Thymus (tissue), 11 donors: ENCODE measurements around the gene TCOF1. TPM values are rescaled to one million over a fixed set of nuclear protein-coding genes. Genes with fewer than 3 reads are reported as not detected.

Source experiments
- DNase-seq, 9 donors: peaks; one replicate each; pipeline ENCODE4 v3.0.0-alpha.2; 2013; ENCODE audit warnings: low spot score in 9 of 9, low read depth in 6 of 9, missing footprints in 1 of 9
- H3K27ac ChIP-seq, 2 donors: one replicate each; pipeline ENCODE4 v1.5.1; 2013; ENCODE audit warnings: control low read depth in 1 of 2, low read depth in 1 of 2, low read length in 1 of 2, mild to moderate bottlenecking in 1 of 2, moderate library complexity in 1 of 2
- H3K27me3 ChIP-seq, 2 donors: one replicate each; pipeline ENCODE4 v1.5.1; 2013; ENCODE audit warnings: low read length in 1 of 2; ENCODE audit not compliant: control insufficient read depth in 2 of 2, insufficient read depth in 1 of 2
- H3K36me3 ChIP-seq, 2 donors: one replicate each; pipeline ENCODE4 v1.5.1; 2013; ENCODE audit warnings: low read length in 1 of 2, mild to moderate bottlenecking in 1 of 2, moderate library complexity in 1 of 2; ENCODE audit not compliant: control insufficient read depth in 2 of 2, insufficient read depth in 2 of 2
- H3K4me1 ChIP-seq, 2 donors: one replicate each; pipeline ENCODE4 v1.5.1; 2013; ENCODE audit warnings: low read length in 2 of 2; ENCODE audit not compliant: control insufficient read depth in 2 of 2, insufficient read depth in 2 of 2
- H3K4me3 ChIP-seq, 2 donors: one replicate each; pipeline ENCODE4 v1.5.1; 2013; ENCODE audit warnings: low read length in 2 of 2, control low read depth in 1 of 2, mild to moderate bottlenecking in 1 of 2
- H3K9me3 ChIP-seq, 2 donors: one replicate each; pipeline ENCODE4 v1.5.1; 2013; ENCODE audit warnings: low read length in 1 of 2, mild to moderate bottlenecking in 1 of 2; ENCODE audit not compliant: control insufficient read depth in 2 of 2, insufficient read depth in 1 of 2
- WGBS: extraction: QIAGEN DNeasy Blood & Tissue Kit; methylation state at CpG from one replicate; pipeline ENCODE4 v1.1.7; 2013; 5-methylcytosine and 5-hydroxymethylcytosine counted together
- polyA plus RNA-seq: library from polyadenylated mRNA; stranded (reverse); fragments of 200-250 nt; gene quantifications from one replicate; pipeline ENCODE4 v1.2.3, GENCODE V29; 2013
- total RNA-seq: library from RNA; stranded (reverse); fragments of 120-200 nt; gene quantifications from one replicate; pipeline ENCODE4 v1.2.4, GENCODE V29; 2013
- donor health status: healthy.

The TCOF1 gene
- total and polyA plus RNA-seq, 2 donors: 17.7 to 18.2 TPM

- no peak for DNase-seq
- Histone ChIP-seq H3K4me3 (no peak overlapping the region), H3K27me3 (peaks cover 0 to 3% of the 10 kb centered on the region in 2 donors), H3K36me3 (no peaks in the 10 kb centered on the region), H3K27ac (no peak overlapping the region), H3K4me1 (peaks cover 0 to 3% of the 10 kb centered on the region in 2 donors), H3K9me3 (no peaks in the 10 kb centered on the region)
- 76% methylated on average over 6 of the region's 6 CpGs for WGBS
These were observed 43.4 kb upstream of the TCOF1 start for GRCh38 chr5:150313921-150314716.

GRCh38 chr5:150315245-150315644 lies 42.3 kb upstream of the TCOF1 start:
- Histone ChIP-seq H3K4me1 (peaks cover 0 to 6% of the 10 kb centered on the region in 2 donors), H3K27me3 (no peaks in the 10 kb centered on the region), H3K4me3 (no peak overlapping the region), H3K36me3 (no peaks in the 10 kb centered on the region), H3K9me3 (no peaks in the 10 kb centered on the region), H3K27ac (no peak overlapping the region)
- WGBS: 94% methylated on average over 4 of the region's 4 CpGs
- DNase-seq: no peak

- WGBS: 96% methylated on average over 3 of the region's 3 CpGs
- DNase-seq: no peak
- Histone ChIP-seq H3K36me3 (no peaks in the 10 kb centered on the region), H3K27me3 (no peaks in the 10 kb centered on the region), H3K4me1 (peaks cover 0 to 6% of the 10 kb centered on the region in 2 donors), H3K4me3 (no peak overlapping the region), H3K9me3 (no peaks in the 10 kb centered on the region), H3K27ac (no peak overlapping the region)
These were observed 41.2 kb upstream of the TCOF1 start for GRCh38 chr5:150316320-150316719.

GRCh38 chr5:150317048-150318003 lies 40.2 kb upstream of the TCOF1 start:
- 96% methylated on average over 11 of the region's 11 CpGs for WGBS
- DNase-seq: no peak
- Histone ChIP-seq H3K4me3 (no peak overlapping the region), H3K36me3 (no peaks in the 10 kb centered on the region), H3K27ac (no peak overlapping the region), H3K4me1 (peaks cover 0 to 6% of the 10 kb centered on the region in 2 donors), H3K9me3 (no peaks in the 10 kb centered on the region), H3K27me3 (no peaks in the 10 kb centered on the region)

GRCh38 chr5:150318613-150319483 lies 38.6 kb upstream of the TCOF1 start:
- Histone ChIP-seq H3K27me3 (no peaks in the 10 kb centered on the region), H3K36me3 (no peaks in the 10 kb centered on the region), H3K27ac (no peak overlapping the region), H3K9me3 (no peaks in the 10 kb centered on the region), H3K4me1 (peaks cover 0 to 6% of the 10 kb centered on the region in 2 donors), H3K4me3 (no peak overlapping the region)
- DNase-seq: no peak
- WGBS: 85% methylated on average over 9 of the region's 9 CpGs

- WGBS: 96% methylated on average over 6 of the region's 6 CpGs
- Histone ChIP-seq H3K9me3 (no peaks in the 10 kb centered on the region), H3K27ac (no peak overlapping the region), H3K27me3 (no peaks in the 10 kb centered on the region), H3K36me3 (no peaks in the 10 kb centered on the region), H3K4me1 (peaks cover 0 to 6% of the 10 kb centered on the region in 2 donors), H3K4me3 (no peak overlapping the region)
- DNase-seq: no peak
These were observed 38.1 kb upstream of the TCOF1 start for GRCh38 chr5:150319484-150319790.

- Histone ChIP-seq H3K27me3 (no peaks in the 10 kb centered on the region), H3K4me1 (peaks cover 0 to 6% of the 10 kb centered on the region in 2 donors), H3K27ac (no peak overlapping the region), H3K36me3 (no peaks in the 10 kb centered on the region), H3K4me3 (no peak overlapping the region), H3K9me3 (no peaks in the 10 kb centered on the region)
- 91% methylated on average over 2 of the region's 2 CpGs for WGBS
- DNase-seq: no peak
These were observed 37.4 kb upstream of the TCOF1 start for GRCh38 chr5:150320044-150320613.

GRCh38 chr5:150321211-150321610 lies 36.3 kb upstream of the TCOF1 start:
- H3K4me3 ChIP-seq: no peak overlapping the region
- 96% methylated on average over 1 of the region's 1 CpG for WGBS
- peaks cover 0 to 6% of the 10 kb centered on the region in 2 donors for H3K4me1 ChIP-seq

More at GRCh38 chr5:150321211-150321610, 36.3 kb upstream of the TCOF1 start:
- Histone ChIP-seq H3K27ac (no peak overlapping the region), H3K9me3 (no peaks in the 10 kb centered on the region), H3K27me3 (no peaks in the 10 kb centered on the region), H3K36me3 (no peaks in the 10 kb centered on the region)
- no peak for DNase-seq
